AML-193 (cell line): ENCODE data around the gene VIPR2.
"Not testable (repeated sequence)": the region's sequence is repeated elsewhere in the genome, so short reads cannot be mapped to it uniquely, and the experiment has no call there.

Experiments used
- DNase-seq, 2 experiments: peaks; one replicate each; lab custom pipeline; 2025; lab: John Stamatoyannopoulos, UW

Gene VIPR2, protein sequence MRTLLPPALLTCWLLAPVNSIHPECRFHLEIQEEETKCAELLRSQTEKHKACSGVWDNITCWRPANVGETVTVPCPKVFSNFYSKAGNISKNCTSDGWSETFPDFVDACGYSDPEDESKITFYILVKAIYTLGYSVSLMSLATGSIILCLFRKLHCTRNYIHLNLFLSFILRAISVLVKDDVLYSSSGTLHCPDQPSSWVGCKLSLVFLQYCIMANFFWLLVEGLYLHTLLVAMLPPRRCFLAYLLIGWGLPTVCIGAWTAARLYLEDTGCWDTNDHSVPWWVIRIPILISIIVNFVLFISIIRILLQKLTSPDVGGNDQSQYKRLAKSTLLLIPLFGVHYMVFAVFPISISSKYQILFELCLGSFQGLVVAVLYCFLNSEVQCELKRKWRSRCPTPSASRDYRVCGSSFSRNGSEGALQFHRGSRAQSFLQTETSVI

DNA sequence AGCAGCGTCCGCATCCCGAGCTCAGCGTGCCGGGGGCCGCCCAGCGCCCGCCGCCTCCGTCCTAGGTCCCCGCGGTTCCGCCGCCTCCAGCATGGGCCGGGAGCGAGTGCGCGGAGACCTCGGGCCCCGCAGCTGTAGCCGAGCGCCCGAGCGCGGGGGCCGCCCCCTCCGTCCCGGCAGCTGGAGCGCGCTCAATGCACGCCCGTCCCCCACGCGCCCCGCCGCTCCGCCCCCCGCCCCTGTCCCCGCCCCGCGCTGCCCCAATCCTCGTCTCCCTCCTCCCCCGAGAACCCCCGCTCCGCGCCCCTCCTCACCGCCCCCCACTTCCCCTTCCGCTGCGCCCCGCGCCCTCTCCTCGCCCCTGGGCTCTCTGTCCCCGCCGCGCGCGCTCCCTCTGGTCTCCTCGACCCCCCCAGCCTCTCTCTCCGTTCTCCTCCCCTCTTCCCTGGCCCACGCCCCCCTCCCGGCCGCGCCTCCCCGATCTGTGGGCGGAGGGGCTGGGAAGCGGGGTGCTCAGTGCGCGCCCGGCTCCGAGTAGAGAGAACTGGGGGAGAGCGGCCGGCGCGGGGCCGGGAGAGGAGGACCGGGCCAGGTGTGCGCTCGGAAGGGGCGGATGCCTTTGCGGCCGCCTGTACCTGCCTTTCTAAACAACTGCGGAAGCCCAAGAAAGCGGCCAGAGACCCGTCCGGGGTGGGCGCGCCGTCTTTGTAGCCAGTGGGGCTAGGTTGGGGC, at the start of gene VIPR2:
TSS of gene VIPR2 (minus strand) at position 110 of the 732 bp plus-strand sequence. CDS start at position 14, 96 bp downstream.
- no peak for DNase-seq

DNA sequence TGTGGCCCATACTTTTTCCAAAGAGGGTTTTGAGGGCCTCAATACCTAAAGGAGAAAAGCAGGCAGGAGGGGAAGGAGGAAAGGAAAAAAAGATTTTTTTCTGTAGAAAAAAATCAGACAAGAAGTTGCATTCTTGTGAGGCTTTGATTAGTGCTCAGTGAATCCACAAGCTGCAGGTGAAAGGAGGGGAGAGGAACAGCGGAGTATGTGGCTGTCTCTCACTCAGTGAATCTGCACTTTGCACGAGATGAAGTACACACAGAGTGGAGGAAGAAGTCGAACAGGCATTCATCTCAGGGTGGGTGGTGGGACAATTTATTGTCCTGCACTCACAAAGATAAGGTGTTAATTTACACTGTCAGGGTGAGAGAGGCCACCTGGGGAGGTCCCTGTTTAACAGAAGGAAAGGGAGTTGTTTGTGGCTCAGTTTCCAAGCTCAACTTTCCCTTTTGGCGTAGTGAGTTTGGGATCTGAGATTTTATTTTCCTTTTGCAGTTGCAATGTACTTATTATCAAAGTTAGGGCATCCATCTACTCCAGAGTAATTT, 49.0 kb upstream of the VIPR2 start:
- DNase-seq, result no peak

DNA sequence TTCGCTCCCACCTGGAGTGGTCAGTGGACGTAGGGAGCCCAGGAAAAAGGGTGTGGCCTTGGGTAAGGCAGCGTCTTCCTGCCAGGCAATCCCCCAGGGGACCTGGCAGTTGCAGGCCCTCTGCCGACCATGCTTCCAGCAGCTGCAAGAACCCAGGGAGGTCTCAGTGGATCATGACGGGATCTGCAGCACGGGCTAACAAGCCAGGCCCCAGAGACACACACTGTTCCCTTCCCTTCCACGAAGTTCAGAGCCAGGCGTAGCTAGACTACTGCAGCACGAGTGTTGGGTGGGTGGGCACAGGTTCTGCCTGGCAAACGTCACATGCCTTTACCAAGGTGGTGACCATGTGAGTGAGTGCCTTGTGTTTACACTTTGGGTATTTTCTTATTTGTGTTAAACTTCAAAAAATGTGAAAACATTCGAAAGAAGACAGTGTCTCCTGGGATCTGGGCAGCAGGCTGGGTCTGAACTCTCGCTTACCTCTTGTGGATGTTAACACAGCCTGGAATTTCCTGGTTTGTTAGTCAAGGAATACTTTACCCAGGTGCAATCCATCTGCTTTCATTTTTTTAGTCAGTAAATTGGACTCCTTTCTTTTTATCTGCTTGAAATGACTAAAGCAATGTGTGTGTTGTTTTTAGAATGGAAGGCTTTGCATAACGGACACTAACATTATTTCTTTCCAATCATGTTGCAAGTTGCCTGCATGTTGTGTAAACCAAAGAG, 48.2 kb upstream of the VIPR2 start:
- DNase-seq, result no peak

DNA sequence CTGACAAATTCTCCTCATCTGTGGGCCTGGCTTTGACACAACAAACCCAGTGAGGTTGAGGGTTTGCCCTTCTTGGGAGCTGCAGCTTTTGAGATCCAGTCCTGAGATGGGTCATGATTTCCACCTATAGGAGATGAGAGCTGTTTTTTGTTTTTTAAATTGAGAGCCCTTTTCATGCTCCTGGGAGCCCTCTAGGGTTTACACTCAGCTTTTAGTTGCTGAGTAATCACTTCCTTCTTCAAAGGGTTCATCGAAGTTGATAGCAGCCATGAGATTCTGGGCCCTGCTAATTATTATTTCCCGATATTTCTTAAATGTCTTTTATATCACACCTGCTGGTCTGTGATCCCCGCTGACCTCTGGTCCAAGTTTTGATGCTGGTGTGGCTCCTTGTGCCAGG, 47.3 kb upstream of the VIPR2 start:
- DNase-seq, result no peak

DNA sequence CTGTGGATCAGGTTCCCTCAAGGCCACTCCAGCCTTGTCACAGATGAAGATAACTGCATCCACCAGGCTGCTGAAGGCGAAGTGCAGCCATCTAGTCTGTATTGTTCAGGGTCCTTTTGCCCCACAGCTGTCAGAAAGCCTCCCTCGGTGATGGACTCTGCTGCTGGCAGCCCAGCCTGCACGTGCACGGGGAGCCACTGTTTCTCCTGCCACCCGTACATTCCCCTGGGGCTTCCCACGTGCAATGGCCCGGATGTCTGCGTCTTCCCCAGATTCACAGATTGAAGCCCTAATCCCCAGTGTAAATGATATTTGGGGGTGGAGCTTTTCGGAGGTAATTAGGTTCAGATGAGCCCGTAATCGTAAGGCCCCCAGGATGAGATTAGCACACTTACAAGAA, 46.6 kb upstream of the VIPR2 start:
- DNase-seq, result no peak

DNA sequence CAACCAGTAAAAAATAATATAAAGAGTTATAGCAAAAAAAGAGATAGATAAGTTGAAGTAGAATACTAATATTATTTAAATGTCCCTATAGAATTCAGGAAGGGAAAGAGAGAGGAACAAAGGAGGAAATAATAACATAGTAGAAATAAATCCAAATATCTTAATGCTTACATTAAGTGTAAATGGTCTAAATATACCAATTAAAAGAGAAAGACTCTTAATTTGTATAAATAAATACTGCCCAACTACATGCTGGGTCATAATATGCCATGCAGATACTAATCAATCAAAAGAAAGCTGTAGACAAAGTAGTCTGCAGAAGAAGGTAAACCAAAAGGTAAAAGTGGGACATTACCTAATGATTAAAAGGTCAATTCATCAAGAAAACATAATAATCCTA, 43.3 kb upstream of the VIPR2 start:
- DNase-seq, result no peak

DNA sequence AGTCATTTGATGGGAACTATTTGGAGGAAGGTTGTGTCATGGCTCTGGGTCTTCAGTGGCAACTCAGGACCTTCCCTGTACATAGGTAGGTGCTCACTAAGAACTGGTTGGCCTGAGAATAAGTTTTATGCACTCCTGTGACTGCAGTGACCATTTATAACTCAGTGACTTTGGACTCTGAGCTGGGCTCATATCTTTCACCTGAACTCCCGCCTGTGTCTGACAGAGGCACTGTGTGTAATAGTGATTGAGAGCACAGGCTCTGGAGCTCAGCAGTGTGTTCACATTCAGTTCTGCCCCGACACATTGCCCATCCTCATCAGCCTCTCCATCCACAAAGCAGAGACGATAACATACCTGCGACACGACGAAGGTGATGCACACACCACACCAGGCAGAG, 34.6 kb upstream of the VIPR2 start:
- DNase-seq, result no peak

DNA sequence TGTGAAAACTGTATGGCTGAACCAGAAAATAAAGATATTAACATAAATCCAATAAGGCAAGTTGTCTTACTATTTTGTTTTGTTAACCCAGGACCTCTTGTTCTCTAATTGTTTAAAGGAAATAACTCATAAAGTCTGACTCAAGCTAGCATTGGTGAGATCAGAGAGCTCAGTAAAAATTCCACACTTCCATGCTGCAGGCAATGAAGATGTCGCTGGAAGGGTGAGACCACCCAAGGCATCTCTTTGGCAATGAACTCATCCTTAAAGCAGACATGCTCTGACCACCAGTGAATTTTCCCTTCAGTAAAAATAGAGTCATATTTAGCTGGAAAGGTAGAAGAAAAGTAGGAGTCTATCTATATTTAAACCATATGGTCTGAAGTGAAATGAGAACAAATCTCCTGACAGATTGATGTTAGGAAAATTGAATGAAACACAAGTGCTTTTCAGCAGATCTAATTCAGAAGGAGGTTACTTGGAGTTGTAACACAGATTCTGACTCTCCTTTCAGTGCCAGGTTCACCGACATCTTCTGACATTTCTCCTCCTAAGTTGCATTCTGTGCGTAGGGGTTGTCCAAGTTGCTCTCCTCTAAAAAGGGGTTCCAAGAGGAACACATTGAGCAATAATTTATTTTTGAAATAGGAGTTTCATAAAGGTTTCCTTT, 32.8 kb upstream of the VIPR2 start:
- no peak for DNase-seq

DNA sequence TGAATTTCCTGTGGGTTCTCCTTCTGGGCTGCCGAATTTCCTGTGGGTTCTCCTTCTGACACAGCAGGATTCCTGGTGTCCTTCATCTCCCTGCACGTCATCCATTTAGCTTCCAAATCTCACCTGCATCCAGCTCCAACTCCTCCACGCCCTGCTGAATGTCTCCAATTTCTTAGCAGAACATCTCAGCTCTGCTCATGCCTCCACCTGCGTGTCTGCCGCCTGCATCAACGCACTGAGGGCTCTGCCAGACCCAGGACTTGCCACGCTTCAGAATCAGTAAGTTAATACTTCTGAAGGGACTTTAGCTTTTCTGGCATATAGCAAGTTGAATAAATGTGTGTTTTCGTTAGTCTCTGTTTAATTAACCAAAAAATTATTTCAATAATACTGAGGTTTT, 31.1 kb upstream of the VIPR2 start:
- DNase-seq, result no peak

DNA sequence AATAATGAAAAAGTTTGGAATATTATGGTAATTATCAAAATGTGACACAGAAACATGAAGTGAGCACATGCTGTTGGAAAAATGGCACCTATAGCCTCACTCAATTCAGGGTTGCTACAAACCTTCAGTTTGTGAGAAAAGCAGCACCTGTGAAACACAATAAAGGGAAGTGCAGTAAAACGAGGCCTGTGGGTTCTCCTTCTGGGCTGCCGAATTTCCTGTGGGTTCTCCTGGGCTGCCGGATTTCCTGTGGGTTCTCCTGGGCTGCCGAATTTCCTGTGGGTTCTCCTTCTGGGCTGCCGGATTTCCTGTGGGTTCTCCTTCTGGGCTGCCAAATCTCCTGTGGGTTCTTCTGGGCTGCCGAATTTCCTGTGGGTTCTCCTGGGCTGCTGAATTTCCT, 30.4 kb upstream of the VIPR2 start:
- DNase-seq, result not testable (repeated sequence)

DNA sequence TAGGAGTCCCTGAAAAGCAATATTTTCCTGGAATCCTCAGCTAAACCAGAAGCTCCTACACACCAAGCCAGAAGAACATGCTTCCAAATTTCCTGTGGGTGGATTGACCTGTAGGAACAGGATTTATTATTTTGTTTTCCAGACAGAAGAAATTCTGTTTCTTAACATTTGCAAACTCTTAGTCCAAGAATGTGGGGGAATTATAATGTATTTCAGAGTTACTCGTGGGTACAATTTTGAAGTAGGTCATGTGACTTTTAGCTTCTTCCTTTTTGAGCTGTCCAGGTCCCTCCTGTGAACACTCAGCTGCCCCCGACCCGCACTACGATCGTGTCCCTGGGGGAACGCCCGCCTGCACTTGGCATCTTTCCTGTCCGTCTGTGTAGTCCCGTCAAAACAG, 27.7 kb upstream of the VIPR2 start:
- no peak for DNase-seq

DNA sequence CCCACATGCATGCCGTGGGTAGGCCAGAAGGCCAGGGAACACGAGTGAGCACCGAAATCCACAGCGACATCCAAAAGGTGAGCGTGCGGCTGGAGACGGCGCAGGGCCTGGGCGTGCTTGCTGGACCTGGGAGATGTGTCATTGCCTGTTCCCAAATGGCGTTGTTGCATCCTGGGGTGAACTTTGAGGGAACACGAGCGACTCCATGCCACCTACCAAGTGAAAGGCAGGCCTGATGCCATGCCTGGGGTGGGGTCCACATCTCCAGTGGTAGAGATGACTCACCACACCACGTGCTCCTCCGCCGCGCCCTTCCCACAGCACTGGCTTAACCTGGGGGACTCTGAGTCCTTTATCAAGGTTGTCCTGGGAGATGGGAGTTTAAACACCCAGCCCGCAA, 24.7 kb upstream of the VIPR2 start:
- no peak for DNase-seq

DNA sequence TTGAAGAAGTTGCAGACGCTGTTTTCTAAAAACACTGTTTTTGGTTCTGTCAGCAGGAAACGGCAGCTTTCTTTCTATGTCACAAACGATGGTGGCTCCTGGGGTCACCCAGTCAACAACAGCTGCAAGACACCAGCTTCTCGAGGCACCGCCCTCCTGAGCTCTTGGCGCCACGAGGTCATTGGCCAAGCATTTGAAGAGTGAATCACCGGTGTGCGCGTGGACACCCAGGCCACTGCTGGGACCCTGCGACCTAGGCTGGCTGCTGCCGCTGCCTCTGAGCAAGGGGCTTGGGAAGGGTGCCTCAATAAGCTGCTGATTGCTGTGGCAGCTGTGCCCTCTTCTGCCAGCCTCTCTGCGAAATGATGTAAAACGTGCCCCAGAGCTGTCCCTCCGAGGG, 22.5 kb upstream of the VIPR2 start:
- no peak for DNase-seq

DNA sequence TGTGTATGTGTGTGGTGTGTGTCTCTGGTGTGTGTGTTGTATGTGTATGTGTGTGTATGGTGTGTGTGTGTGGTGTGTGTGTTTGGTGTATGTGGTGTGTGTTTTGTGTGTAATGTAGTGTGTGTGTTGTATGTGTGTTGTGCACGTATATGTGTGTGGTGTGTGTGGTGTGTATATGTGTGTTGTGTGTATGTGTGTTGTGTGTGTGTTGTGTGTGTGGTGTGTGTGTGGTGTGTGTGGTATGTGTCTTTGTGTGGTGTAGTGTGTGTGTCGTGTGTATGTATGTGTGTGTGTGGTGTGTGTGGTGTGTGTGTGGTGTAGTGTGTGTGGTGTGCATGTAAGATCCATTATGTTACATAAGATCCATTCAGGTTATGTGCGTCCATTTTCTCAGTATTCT, 21.9 kb upstream of the VIPR2 start:
- DNase-seq, result no peak

DNA sequence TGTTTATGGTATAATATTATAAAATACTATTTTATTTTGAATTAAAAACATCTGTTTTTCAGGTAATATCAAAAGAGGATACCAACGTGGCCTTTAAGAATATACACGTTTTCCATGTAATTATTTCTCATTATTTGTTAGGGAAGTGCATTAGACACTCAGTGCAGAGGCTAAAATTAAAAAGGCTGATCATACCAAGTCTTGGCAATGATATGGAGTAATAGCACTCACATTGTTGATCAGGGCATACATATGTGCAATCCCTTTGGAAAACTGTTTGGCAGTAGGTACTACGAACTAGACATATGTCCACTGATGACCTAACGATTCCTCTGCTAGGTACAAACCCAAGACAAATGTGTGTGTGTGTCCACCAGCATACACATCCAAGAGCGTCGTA, 20.7 kb upstream of the VIPR2 start:
- no peak for DNase-seq

DNA sequence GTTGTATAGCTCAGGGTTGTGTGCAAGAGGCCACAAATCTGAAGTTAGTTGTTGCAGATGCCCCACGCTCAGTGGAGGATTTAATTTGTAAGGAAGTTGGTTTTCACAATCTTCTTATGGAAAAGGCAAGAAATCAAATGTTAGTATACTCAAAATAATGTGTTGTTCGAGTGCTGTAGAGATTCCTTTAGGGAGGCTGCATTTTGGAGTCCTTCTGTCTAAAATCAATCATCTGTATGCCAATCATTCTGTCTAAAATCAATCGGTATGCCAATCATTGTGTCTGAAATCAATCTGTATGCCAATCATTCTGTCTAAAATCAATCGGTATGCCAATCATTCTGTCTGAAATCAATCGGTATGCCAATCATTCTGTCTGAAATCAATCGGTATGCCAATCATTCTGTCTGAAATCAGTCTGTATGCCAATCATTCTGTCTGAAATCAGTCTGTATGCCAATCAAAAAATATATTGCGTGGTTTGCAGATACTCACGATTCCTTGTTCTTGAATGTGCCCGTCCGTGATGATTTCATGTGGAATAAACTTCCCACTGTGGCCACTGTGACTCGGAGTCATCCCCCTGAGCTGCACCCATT, 19.1 kb upstream of the VIPR2 start:
- DNase-seq, result not testable (repeated sequence)

DNA sequence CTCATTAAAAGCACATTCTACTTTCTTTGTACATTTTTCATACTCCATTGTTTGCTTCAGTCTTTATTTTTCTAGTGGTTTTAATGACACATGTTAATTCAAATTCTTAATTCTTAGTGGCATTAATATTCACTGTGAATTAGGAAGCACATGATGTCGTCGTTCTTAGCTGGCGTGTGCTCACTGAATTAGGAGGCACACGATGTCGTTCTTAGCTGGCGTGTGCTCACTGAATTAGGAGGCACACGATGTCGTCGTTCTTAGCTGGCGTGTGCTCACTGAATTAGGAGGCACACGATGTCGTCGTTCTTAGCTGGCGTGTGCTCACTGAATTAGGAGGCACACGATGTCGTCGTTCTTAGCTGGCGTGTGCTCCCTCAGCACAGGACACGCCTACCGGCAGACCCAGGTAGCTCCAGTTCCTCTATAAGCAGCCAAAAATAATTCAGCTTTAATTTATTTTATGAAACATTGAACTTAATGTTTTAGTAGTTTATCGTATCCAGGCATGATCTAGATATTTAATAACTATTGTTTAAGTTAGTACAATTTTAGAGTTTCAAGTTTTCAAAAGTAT, 17.5 kb upstream of the VIPR2 start:
- DNase-seq, result not testable (repeated sequence)

DNA sequence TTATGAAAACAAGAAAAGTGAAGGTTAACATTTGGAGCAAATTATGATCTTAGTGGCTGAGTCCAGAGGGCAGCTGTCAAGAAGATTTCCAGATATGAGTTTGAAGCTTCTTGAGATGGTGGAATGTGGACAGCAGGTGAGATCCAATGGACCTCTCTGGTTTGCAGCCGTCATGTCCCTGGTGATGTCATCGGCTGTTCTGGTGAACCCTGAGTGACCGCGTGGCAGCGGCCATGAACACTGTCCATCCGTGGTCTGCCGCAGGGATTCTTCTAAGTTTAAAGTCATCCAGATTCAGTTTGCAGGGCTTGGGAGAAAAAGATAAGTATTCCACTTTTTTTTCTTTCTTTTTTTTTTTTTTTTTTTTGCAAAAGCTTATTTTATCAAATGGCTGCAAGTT, 15.8 kb upstream of the VIPR2 start:
- no peak for DNase-seq

DNA sequence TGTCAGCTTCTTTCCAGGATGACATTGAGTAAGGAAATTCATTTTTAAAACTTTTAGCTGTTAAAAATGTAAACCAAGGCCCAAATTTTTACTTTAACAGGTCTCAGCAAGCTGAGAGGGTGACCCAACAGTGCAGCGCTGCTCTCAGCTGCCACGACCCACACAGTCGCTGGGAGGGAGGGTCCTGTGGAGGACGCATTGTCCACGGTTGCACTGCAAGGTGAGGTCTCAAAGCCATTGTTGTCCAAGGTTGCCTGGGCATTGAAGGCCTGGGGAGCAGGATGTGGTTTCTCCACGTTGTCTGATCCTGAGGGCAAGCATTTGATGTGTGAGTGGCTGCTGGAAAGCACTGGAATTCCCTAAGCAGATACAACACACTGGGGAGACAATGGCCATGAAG, 15.1 kb upstream of the VIPR2 start:
- no peak for DNase-seq

DNA sequence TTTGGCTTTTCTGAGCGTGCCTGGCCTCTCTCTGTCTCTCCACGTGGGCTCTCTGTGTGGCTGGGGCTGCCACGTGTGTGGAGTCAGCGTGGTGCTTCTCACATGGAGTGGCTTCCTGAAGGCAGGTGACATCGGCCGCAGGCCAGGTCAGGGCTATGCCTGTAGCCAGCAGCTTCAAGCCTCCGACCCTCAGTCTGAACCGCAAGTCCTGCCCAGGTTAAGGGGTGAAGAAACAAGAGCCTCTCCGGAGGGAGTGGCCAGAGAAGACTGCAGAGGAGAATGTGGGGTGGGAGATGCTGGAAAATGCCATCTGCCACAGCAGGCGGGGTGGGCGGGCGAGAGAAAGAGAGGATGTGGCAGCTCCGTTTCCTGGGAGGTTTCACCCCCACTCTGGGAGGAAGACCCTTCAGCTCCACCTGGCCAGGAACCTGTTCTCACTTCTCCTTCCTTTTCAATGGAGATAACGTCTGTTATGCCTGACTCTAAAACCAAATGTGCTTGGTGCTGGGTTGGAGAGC, 14.3 kb upstream of the VIPR2 start:
- no peak for DNase-seq
